Fibroblast of peridontal ligament (primary cell): ENCODE measurements around the gene GPR33.
A peak's percentile ranks its signal among the peaks of the same experiment; 100 is the strongest.
"Not testable (repeated sequence)": the region's sequence is repeated elsewhere in the genome, so short reads cannot be mapped to it uniquely, and the experiment has no call there.

Source experiments
- DNase-seq: peaks from one replicate; pipeline ENCODE4 v3.0.0-alpha.2; 2010; ENCODE audit errors: extremely low read depth

The GPR33 gene, protein sequence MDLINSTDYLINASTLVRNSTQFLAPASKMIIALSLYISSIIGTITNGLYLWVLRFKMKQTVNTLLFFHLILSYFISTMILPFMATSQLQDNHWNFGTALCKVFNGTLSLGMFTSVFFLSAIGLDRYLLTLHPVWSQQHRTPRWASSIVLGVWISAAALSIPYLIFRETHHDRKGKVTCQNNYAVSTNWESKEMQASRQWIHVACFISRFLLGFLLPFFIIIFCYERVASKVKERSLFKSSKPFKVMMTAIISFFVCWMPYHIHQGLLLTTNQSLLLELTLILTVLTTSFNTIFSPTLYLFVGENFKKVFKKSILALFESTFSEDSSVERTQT

DNA sequence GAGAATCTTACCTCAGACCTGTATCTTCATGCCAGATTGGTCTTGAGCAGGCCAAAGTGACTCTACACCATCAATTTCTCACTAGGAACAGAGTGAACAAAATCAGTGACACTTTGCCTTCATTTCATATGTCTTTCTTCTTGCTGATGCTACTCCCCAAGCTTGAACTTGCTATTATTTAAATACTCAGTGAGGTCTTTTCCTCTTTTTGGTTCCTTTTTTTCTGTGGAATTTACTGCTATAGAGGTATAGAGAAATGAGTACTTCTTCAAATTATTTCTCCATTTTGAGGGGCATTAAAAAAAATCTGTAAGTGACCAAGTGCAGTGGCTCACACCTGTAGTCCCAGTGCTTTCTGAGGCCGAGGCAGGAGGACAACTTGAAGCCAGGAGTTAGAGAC, at the start of gene GPR33:
TSS of gene GPR33 (minus strand) at position 154 of the 400 bp plus-strand sequence. CDS start 4,074 bp downstream, outside the sequence.
- no peak for DNase-seq

DNA sequence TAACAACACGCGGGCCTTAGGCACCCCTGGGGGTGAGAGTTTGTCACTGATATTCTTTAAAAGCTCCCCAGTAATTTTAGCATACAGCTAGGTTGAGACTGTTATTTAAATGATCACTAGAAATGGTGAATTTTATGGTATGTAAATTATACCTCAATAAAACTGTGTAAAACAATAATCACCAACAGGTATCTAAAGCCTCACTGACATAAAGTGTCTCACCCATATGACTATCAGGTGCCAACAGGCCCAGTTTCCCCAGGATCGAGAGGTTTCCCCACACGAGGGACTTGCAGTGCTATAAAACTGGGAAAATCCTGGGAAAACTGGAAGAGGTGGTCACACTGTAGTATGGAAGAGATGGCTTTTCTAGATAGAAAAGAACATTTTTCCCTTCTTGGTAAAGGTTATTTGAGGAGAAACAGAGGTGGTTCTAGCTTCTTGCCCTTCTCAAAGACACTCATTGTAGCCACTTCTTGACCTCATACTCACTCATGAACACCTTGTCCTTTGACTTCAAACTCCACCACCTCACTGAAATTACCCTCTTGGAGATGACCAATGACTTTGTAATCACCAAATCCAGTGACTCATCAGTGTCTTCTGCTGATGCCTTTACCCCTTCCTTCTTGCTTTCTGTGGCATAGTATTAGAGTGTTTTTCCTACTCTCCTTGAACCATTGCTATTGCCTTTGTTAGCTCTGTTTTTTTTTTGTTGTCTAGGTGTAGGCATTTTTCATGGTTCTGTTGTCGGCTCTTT, 48.5 kb upstream of the GPR33 start:
- DNase-seq, result no peak

DNA sequence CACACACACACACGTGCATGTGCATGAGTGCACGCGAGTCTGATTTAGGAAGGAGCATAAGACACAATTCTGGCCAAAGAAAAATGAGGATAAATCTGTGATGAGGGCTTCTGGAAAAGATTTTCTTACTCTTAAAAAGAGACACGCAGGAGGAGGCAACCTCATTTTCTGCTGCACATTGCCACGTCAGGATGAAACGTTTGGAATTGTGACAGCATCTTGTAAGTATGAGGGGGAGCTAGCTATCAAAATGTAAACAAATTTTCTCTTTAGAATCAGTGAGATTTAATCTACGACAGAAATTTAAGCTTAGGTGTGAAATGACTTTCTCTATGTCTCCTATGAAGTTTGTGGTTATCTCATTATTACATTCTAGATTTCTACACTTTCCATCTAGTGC, 42.3 kb upstream of the GPR33 start:
- peak; percentile 15 for DNase-seq

DNA sequence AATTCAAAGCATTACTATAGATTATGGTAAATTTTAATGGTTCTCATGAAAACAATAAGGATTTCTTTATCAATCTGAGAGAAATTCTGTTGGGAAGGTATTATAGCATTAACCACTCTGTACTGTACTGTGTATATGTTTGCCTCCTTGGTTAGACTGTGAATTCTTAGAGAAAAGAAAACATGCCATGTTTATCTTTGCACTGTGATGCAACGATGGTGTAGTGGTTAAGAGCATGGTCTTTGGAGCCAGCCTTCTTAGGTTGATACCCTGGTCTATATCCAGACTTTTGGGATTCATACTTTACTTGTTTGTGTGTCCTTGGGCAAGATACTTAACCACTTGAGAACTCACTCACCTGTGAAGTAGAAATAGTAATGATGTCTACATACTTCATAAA, 41.2 kb upstream of the GPR33 start:
- peak; percentile 7 for DNase-seq

DNA sequence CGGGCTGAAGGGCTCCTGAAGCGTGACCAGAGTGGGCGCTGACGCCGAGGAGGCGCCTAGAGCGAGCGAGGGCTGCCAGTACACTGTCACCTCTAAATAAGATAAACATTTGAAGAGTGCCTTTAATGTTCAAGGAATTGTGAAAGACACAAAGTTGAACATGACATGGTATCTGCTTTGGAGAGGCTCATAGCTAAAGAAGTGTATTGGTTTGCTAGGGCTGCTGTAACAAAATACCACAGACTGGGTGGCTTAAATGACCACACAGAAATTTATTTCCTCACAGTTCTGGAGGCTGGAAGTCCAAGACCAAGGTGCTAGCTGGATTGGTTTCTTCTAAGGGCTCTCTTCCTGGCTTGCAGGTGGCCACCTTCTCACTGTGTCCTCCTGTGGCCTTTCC, 39.7 kb upstream of the GPR33 start:
- DNase-seq, result no peak

DNA sequence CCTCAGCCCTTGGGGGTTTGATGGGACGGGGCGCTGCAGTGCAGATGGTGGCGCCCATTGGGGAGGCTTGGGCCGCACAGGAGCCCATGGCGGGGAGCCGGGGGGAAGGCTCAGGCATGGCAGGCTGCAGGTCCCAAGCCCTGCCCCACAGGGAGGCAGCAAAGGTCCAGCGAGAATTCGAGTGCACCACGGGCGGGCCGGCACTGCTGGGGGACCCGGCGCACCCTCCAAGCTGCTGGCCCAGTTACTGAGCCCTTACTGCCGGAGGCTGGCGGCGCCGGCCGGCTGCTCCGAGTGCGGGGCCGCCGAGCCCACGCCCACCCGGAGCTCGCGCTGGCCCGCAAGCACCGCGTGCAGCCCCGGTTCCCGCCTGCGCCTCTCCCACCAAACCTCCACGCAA, 39.2 kb upstream of the GPR33 start:
- DNase-seq, result no peak

DNA sequence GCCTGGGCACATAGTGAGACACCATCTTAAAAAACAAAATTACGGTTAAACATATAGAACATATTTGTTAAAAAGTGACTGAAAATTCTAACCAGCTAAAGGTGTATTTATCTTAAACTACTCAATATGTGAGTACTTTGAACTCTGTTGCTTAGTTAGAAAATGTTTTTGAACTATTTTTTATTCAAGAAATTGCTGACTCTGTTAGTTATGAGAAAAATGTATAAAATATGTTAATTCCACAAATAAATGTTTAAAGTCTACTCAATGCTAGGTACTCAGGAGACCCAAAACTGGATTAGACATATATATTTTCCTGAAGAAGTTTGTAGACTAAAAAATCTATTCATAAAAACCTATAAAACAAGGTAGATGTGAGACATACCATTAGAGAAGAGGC, 23.0 kb upstream of the GPR33 start:
- DNase-seq, result no peak

DNA sequence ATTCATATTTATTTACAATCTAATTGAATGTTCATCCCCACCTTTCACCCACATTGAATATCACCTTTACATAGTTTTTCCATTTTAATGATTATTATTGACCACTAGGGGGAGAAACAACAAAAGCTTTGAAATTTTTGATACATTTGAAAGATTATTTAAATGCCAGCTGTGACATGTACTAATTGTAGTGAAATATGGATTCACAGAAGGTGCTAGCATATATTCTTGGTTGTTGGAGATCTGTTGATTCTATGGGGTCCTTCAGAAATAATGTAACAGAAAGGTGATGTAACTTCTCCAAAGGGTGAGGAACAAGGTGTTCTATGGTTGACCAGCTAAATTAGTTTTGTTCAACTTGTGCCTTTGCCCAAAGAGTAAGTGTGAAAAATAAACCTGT, 22.4 kb upstream of the GPR33 start:
- peak; percentile 45 for DNase-seq

DNA sequence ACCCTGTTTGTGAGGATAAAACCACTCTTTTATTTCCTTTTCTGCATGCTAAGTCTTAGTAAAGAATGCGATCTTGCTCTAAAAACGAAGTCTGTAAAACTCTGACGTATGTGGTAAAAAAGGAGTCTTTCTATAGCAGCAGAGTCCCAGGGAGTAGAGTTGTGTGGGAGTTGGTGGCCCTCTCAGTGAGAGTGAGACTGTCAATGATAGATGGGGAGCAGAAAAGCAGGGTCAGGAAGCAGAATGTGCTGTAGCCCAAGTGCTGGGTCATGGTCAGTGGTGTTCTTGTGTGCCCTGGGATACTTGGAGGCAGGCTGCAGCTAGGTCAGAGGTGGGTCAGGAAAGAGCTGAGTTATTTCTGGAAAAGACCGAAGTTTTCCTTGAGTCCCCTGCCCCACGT, 20.3 kb upstream of the GPR33 start:
- no peak for DNase-seq

DNA sequence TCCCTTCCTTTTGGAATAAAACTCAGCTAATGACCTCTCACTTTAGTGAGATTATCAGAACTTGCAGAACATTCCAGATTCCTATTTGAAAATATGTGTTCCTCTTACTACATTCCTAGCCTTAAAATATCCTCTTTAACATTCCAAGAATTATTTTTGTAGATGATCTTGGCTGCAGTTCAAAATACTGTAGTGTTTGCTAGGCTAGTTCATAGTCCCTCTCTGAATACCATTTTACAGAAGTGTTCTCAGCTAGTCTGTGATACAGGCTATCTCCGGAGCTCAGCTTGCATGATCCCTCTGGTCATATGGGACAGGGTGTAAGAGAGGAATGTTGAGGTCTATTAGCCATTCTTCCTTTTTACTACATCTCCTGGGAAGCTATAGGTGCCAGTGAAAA, 17.6 kb upstream of the GPR33 start:
- DNase-seq, result peak; percentile 54

DNA sequence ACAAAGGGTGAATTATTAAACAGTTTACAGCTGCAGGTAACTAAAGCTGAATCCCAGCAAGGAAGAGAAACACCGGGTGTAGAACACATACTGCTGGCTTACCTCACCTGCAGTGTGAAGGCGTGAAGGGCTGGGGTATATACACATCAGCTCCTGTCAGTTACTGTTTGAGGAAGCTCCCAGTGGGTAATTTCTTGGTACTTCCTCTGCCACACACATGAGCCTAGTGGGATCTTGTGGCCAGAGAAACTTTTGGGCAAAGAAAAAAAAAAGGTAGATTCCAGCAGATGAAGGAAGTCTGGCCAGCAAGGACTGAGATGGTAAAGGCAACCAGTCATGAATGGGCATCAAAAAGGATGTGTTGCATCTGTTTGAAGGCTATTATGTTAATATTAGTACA, 14.0 kb upstream of the GPR33 start:
- no peak for DNase-seq

DNA sequence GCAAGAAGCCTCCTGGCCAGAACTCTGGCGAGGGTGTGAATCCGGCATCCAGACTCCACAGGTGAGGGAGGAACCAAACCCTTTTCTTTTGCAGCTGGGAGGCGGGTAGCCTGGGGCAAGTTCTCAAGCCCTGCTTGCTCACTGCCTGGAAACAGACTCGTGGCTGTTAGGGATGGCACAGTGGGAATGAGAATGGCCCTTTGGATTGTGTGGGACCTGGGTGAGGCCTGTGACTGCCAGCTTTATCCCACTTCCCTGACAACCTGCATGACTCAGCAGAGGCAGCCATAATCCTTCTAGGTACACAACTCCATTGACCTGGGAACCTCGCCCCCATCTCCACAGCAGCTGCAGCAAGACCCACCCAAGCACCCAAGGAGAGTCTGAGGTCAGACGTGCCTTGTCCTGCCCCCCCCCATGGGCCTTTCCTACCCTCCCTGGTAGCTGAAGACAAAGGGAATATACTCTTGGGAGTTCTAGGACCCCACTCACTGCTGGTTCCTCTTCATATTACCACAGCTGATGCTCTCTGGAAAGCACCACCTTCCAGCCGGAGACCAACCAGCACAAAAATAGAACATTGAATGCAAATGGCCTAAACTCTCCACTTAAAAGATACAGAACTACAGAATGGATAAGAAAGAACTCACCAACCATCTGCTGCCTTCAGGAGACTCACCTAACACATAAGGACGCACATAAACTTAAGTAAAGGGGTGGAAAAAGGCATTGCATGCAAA, 5.1 kb upstream of the GPR33 start:
- no peak for DNase-seq

DNA sequence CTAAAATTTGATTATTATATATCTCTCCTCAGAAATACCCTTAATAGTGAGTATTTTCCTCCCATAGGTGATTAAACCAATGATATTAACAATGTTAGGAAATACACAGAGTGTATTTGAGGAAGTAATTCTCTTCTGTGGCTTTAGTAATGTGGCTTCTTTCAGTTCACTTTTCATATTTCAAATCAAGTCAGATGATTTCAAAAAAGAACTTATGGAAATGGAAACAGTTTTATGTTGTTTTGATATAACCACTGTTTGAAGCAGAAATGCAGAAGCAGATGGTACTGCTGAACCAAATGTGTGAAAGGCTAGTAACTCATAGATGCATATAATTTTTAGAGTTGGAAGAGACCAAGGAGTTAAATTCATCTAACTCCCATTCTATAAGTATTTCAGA, 1.9 kb upstream of the GPR33 start:
- no peak for DNase-seq

DNA sequence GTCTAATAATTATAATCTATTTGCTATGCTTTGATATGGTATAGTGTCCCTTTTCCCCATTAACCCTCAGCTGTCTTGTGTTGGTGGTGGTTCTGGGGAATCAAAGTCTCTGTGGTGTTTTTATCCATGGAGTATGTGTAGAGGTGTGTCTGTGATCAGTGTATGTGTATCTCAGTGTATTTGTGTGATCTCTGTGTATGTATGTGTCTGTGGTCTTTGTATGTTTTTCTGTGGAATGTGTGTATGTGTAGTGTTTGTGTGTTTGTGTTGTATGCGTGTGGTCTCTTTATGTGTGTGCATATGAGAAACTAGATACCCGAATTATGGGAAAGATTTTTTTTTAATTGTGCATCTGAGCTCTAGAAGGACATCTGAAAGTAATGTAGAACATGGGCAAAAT, 1.1 kb downstream of the GPR33 start:
- no peak for DNase-seq

DNA sequence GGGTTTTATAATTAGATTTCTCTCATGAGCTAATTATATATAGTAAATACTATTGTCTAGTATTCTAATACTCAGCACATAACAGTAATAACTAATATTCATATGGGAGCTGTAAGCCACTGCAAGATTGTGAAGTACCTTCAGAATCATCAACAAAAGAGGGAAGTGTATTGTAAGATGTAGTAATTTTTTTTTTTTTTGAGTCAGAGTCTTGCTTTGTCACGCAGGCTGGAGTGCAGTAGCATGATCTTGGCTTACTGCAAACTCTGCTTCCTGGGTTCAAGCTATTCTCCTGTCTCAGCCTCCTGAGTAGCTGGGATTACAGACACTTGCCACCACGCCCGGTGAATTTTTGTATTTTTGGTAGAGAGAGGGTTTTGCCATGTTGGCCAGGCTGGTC, 3.1 kb downstream of the GPR33 start:
- DNase-seq, result no peak

DNA sequence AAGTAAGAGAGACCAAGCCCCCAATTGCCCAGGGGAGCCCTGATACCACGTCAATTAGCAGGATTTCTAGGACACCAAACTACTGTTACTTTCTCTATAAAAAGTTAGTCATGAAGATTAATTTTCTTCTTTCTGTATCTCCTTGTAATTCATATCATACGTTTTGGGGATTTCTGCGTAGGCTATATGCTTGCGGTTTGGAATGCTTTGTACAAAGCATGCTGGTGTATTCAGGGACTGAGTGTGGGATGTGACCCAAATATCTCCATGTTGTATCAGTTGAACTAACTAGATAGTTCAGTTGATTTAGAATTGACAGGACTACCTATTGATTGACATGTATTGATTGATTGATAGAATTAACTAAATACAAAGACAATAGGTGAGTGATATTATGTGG, 7.7 kb downstream of the GPR33 start:
- peak; percentile 6 for DNase-seq

DNA sequence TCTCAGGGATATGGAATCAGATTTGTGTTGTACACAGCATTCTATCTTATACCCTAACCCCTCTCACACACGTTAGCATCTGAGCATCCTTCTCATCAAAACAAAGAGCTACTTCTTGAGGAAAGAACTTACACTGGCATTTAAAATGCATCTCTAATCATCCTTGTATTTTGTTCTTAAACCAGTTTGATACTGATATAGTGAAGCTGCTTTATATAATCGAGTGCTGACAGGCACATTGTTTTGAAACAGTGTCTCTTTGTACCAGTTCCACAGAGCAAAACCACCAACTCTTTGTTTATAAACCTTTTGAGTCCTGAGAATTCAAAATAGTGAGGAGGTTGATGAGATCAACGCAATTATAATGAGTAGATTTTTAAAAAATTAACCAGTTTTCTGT, 8.8 kb downstream of the GPR33 start:
- DNase-seq, result no peak

DNA sequence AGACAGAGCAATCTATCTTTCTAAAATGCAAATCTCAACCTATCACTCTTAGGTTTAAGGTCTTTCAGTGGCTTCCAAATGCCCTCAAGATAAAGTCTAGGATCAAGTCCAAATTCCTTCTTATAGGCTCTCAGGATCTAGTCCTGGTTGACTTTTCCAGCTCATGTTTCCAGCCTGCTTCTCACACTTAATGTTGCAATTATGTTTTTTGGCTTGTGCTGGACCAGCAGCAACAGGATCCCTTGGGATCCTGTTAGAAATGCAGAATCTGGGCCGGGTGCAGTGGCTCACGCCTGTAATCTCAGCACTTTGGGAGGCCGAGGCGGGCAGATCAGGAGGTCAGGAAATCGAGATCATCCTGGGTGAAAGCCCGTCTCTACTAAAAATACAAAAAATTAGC, 10.6 kb downstream of the GPR33 start:
- DNase-seq, result no peak

DNA sequence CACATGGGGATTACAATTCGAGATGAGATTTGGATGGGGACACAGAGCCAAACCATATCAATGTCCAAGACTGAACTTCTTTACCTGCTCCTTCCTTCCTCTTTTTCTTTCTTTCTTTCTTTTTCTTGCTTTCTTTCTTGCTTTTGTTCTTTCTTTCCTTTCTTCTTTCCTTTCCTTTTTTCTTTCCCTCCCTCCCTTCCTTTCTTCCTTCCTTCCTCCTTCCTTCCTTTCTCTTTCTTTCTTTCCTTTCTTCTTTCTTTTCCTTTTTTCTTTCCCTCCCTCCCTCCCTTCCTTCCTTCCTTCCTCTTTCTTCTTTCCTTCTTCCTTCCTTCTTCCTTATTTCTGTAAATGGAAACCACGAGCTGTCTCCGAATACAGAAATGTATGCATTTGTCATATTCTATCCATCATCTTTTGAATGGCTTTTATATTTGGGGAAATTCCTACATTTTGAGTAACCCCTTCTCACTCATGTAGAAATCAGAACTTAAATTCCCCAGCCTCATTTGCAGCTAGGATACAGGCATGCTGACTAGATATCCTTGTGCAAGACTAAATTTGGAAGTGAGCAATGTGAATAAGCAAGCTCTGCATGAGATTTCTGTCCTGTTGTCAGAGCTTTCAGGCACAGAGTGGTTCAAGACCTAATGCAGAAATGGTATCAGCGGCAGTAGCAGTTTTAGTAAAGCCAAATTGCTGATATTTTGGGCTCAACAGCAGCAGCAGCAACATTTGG, 11.5 kb downstream of the GPR33 start:
- DNase-seq, result no peak

DNA sequence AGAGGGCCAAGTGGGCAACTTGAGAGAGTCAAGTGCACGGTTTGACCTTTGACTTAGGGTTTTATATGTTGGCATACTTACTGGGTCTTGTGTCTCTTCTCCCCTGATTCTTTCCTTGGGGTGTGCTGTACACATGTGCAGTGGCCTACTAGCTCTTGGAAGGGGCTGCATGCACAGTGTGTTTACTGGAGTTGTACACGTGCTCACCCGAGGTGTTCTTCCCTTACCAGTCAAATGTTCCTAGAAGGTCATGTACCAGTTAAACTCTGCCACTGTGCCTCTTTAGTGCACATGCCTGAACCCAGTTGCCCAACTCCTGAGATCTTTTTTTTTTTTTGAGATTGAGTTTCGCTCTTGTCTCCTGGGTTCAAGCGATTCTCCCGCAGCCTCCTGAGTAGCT, 21.3 kb downstream of the GPR33 start:
- no peak for DNase-seq

DNA sequence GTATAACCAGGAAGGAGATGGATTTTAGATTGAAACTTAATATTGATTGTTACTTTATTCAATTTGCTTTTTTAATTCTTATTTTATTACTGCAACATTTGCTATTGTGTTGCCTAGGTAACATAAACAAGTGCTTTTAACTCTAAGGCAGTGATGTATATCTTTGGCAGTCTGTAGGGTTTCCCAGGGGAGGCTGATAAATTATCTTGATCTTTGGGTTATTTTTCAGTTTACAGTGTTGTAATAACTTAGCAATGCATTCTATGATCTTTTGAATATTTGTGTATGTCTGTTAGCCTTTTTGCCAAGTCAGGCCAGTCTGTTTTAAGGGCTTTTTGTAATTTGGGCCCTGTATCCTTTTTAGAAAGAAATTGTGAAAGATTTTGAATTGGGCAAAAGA, 22.7 kb downstream of the GPR33 start:
- peak; percentile 88 for DNase-seq

DNA sequence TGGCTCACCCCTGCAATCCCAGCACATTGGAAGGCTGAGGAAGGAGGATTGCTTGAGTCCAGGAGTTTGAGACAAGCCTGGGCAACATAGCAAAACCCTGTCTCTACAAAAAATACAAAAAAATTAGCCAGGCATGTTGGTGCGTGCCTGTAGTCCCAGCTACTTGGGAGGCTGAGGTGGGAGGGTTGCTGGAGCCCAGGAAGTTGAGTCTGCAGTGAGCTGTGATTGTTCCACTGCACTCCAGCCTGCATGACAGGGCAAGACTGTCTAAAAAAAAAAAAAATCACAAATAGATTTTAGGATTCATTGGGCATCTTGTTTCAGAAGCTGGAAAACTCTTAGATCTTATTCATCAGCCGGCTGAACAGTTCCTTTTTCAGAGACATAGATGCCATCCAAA, 25.4 kb downstream of the GPR33 start:
- DNase-seq, result not testable (repeated sequence)
